BLaER1 (cell line): ENCODE results near the gene MINDY4.

Experiments used
- H3K27ac ChIP-seq: shearing (Covaris generic); formaldehyde crosslinking; 2 replicates; pipeline ENCODE4 v1.8.1; 2022
- H3K27me3 ChIP-seq: shearing (Covaris generic); formaldehyde crosslinking; 2 replicates; pipeline ENCODE4 v1.8.1; 2022
- H3K36me3 ChIP-seq: shearing (Covaris generic); formaldehyde crosslinking; 2 replicates; pipeline ENCODE4 v1.8.1; 2022
- H3K4me1 ChIP-seq: shearing (Covaris generic); formaldehyde crosslinking; 2 replicates; pipeline ENCODE4 v1.8.1; 2022
- H3K4me2 ChIP-seq: shearing (Covaris generic); formaldehyde crosslinking; 2 replicates; pipeline ENCODE4 v1.8.1; 2022
- H3K4me3 ChIP-seq: shearing (Covaris generic); formaldehyde crosslinking; 2 replicates; pipeline ENCODE4 v1.8.1; 2022
- H3K9ac ChIP-seq: shearing (Covaris generic); formaldehyde crosslinking; 2 replicates; pipeline ENCODE4 v1.8.1; 2022
- H3K9me3 ChIP-seq: shearing (Covaris generic); formaldehyde crosslinking; 2 replicates; pipeline ENCODE4 v1.8.1; 2022
- H4K20me1 ChIP-seq: shearing (Covaris generic); formaldehyde crosslinking; 2 replicates; pipeline ENCODE4 v1.8.1; 2022
- Cebpa-rat ChIP-seq: shearing (Covaris generic); IDR thresholded peaks from 2 replicates; pipeline ENCODE4 v1.8.1; 2022

MINDY4 gene

GRCh38 chr7:30770845-30771173, 408 bp upstream of the MINDY4 start:
- H3K4me1 ChIP-seq: peaks cover 10% of the 10 kb centered on the region
- H3K4me3 ChIP-seq: peak overlapping the region; percentile 82
- no peak overlapping the region; the same call in 1 of the 2 replicates for H3K27ac ChIP-seq
- TF ChIP-seq Cebpa-rat: no peak
- peak overlapping the region; percentile 84 for H3K4me2 ChIP-seq
- no peaks in the 10 kb centered on the region for H3K9me3 ChIP-seq
- H3K27me3 ChIP-seq: no peaks in the 10 kb centered on the region
- no peak overlapping the region for H3K9ac ChIP-seq
- H3K36me3 ChIP-seq: no peaks in the 10 kb centered on the region
- no peaks in the 10 kb centered on the region for H4K20me1 ChIP-seq

- Histone ChIP-seq H3K27me3 (no peaks in the 10 kb centered on the region), H4K20me1 (no peaks in the 10 kb centered on the region), H3K27ac (peak overlapping the region; percentile 70), H3K9ac (peak overlapping the region; percentile 83), H3K4me2 (peak overlapping the region; percentile 84), H3K4me3 (peak overlapping the region; percentile 82), H3K9me3 (no peaks in the 10 kb centered on the region), H3K4me1 (peaks cover 10% of the 10 kb centered on the region), H3K36me3 (no peaks in the 10 kb centered on the region)
- no peak for TF ChIP-seq Cebpa-rat
Measured at GRCh38 chr7:30771880-30772425, 736 bp downstream of the MINDY4 start.

GRCh38 chr7:30772984-30773383, 1.8 kb downstream of the MINDY4 start:
- Histone ChIP-seq H3K4me1 (peaks cover 10% of the 10 kb centered on the region), H3K4me3 (no peak overlapping the region), H4K20me1 (no peaks in the 10 kb centered on the region), H3K27me3 (no peaks in the 10 kb centered on the region), H3K9me3 (no peaks in the 10 kb centered on the region), H3K27ac (no peak overlapping the region), H3K9ac (no peak overlapping the region), H3K36me3 (no peaks in the 10 kb centered on the region), H3K4me2 (peak overlapping the region; percentile 84; the same call in 1 of the 2 replicates)
- no peak for TF ChIP-seq Cebpa-rat

DNA sequence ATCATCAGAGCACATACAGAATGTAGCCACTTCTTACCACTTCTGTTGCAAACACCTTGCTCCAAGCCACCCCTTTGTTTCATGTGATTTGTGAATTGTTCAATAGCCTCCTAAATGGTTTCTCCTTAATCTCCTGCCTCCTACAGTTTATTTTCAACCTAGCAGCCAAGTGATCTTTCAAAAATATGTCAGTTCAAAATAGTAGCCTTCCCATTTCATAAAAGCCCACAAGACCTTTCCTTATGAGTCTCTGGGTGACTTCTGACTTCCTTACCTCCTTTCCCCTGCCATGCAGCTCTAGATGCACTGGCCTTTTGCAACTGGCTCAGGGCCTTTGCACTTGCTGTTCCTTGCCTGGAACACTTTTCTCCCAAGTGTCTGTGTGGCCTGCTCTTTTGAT, 4.8 kb downstream of the MINDY4 start:
- no peak for TF ChIP-seq Cebpa-rat
- no peak overlapping the region for H3K27ac ChIP-seq

DNA sequence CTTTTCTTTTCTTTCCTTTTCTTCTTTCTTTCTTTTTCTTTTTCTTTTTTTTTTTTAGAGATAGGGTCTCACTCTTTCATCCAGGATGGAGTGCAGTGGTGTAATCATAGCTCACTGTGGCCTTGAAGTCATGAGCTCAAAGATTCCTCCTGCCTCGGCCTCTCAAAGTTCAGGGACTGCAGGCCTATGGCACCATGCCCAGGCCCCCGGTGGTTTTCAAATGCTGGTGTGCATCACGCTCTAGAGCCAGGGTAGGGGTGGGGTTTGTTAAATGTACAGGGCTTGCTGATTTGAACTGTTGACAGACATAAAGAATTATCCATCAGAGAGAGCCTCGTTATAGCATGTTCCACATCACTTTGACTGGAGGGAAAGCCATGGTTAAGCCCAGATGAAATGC, 5.8 kb downstream of the MINDY4 start:
- no peak overlapping the region for H3K4me3 ChIP-seq
- peaks cover 3% of the 10 kb centered on the region; the same call in 1 of the 2 replicates for H3K36me3 ChIP-seq
- no peaks in the 10 kb centered on the region for H4K20me1 ChIP-seq
- no peaks in the 10 kb centered on the region for H3K9me3 ChIP-seq
- no peaks in the 10 kb centered on the region for H3K27me3 ChIP-seq
- H3K9ac ChIP-seq: no peak overlapping the region
- no peak for TF ChIP-seq Cebpa-rat
- H3K4me1 ChIP-seq: peaks cover 8% of the 10 kb centered on the region
- H3K27ac ChIP-seq: no peak overlapping the region
- no peak overlapping the region for H3K4me2 ChIP-seq

More for the DNA sequence above, 4.8 kb downstream of the MINDY4 start:
- Histone ChIP-seq H3K4me3 (no peak overlapping the region), H3K4me1 (peaks cover 10% of the 10 kb centered on the region), H3K9me3 (no peaks in the 10 kb centered on the region), H3K36me3 (peaks cover 3% of the 10 kb centered on the region; the same call in 1 of the 2 replicates), H3K9ac (no peak overlapping the region), H3K4me2 (no peak overlapping the region), H3K27me3 (no peaks in the 10 kb centered on the region), H4K20me1 (no peaks in the 10 kb centered on the region)

- peaks cover 14% of the 10 kb centered on the region for H3K36me3 ChIP-seq
- no peaks in the 10 kb centered on the region for H3K4me1 ChIP-seq
- TF ChIP-seq Cebpa-rat: no peak
Measured at GRCh38 chr7:30778255-30779025, 7.2 kb downstream of the MINDY4 start.

DNA sequence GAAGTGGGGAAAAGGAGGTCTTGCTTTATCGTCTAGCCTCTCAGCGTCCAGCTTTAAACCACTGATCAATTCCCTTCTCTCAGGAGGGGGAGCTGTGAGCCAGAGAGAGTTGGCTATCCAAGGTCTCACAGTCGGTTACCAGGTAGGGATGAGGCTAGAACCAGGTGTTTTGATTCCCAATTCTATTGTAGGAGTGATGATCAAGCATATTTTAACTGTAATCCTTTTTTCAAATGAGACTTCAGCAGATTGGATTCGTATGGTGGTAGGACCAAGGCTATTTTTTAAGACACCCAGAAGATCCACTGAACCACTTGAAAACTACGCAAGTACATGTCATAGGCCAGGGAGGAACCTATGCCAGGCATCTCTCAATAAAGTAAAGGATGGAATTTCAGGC, 8.4 kb downstream of the MINDY4 start:
- Histone ChIP-seq H3K27me3 (no peaks in the 10 kb centered on the region), H3K36me3 (peaks cover 16% of the 10 kb centered on the region), H3K4me1 (no peaks in the 10 kb centered on the region), H4K20me1 (no peaks in the 10 kb centered on the region), H3K4me2 (no peak overlapping the region), H3K4me3 (no peak overlapping the region), H3K9ac (peak overlapping the region; percentile 3; the same call in 1 of the 2 replicates), H3K9me3 (no peaks in the 10 kb centered on the region), H3K27ac (no peak overlapping the region)
- no peak for TF ChIP-seq Cebpa-rat

More at GRCh38 chr7:30778255-30779025, 7.2 kb downstream of the MINDY4 start:
- Histone ChIP-seq H3K27ac (no peak overlapping the region), H3K9me3 (no peaks in the 10 kb centered on the region), H3K9ac (no peak overlapping the region), H3K4me2 (no peak overlapping the region), H4K20me1 (no peaks in the 10 kb centered on the region), H3K4me3 (no peak overlapping the region), H3K27me3 (no peaks in the 10 kb centered on the region)

GRCh38 chr7:30780941-30781340, 9.7 kb downstream of the MINDY4 start:
- H3K4me3 ChIP-seq: no peak overlapping the region
- TF ChIP-seq Cebpa-rat: no peak
- no peak overlapping the region for H3K9ac ChIP-seq
- H3K27me3 ChIP-seq: no peaks in the 10 kb centered on the region
- no peak overlapping the region for H3K27ac ChIP-seq
- no peak overlapping the region for H3K4me2 ChIP-seq
- no peaks in the 10 kb centered on the region for H3K4me1 ChIP-seq
- H3K9me3 ChIP-seq: no peaks in the 10 kb centered on the region
- H4K20me1 ChIP-seq: no peaks in the 10 kb centered on the region
- peaks cover 27% of the 10 kb centered on the region for H3K36me3 ChIP-seq

GRCh38 chr7:30782690-30783089, 11.5 kb downstream of the MINDY4 start:
- no peaks in the 10 kb centered on the region for H3K9me3 ChIP-seq
- H3K36me3 ChIP-seq: peaks cover 32% of the 10 kb centered on the region
- H3K27ac ChIP-seq: no peak overlapping the region
- peaks cover 7% of the 10 kb centered on the region for H3K4me1 ChIP-seq
- H3K4me3 ChIP-seq: no peak overlapping the region
- no peak overlapping the region for H3K4me2 ChIP-seq
- no peak for TF ChIP-seq Cebpa-rat
- no peaks in the 10 kb centered on the region for H3K27me3 ChIP-seq
- no peaks in the 10 kb centered on the region for H4K20me1 ChIP-seq
- no peak overlapping the region for H3K9ac ChIP-seq

- H3K9me3 ChIP-seq: no peaks in the 10 kb centered on the region
- no peaks in the 10 kb centered on the region for H4K20me1 ChIP-seq
- H3K4me1 ChIP-seq: peaks cover 37% of the 10 kb centered on the region
- H3K9ac ChIP-seq: no peak overlapping the region
- no peak overlapping the region for H3K4me2 ChIP-seq
- no peak overlapping the region for H3K4me3 ChIP-seq
- H3K27ac ChIP-seq: no peak overlapping the region
- H3K27me3 ChIP-seq: no peaks in the 10 kb centered on the region
- no peak for TF ChIP-seq Cebpa-rat
- H3K36me3 ChIP-seq: peaks cover 29% of the 10 kb centered on the region
Measured at GRCh38 chr7:30785786-30786185, 14.6 kb downstream of the MINDY4 start.
